ENCODE measurements around the gene VPS18. TPM values are rescaled to one million over a fixed set of nuclear protein-coding genes. Genes with fewer than 3 reads are reported as not detected.
A peak's percentile ranks its signal among the peaks of the same experiment; 100 is the strongest.

The VPS18 gene
- polyA plus RNA-seq, 1 donor = 19.5 TPM

GRCh38 chr15:40900256-40901052 is 6.2 kb downstream of the VPS18 start:
- H3K36me3 ChIP-seq (ENCODE audit: control insufficient read depth, insufficient read depth, low read length) = peaks cover 63% of the 10 kb centered on the region
- no CpG with 5 or more reads among the region's 36 CpGs for WGBS (ENCODE audit: insufficient coverage, low lambda C conversion rate)
- DNase-seq = no peak

GRCh38 chr15:40901053-40901443 is 6.8 kb downstream of the VPS18 start:
- Histone ChIP-seq H3K36me3 (ENCODE audit: control insufficient read depth, insufficient read depth, low read length) (peaks cover 59% of the 10 kb centered on the region), H3K4me1 (ENCODE audit: control insufficient read depth, insufficient read depth, low read length) (peaks cover 13% of the 10 kb centered on the region)
- WGBS (ENCODE audit: insufficient coverage, low lambda C conversion rate) = no CpG with 5 or more reads among the region's 5 CpGs

More at GRCh38 chr15:40900256-40901052, 6.2 kb downstream of the VPS18 start:
- no peaks in the 10 kb centered on the region for H3K27me3 ChIP-seq (ENCODE audit: control insufficient read depth, insufficient read depth, low read length)
- H3K9me3 ChIP-seq (ENCODE audit: control insufficient read depth, low read depth, low read length) = no peaks in the 10 kb centered on the region
- no peak overlapping the region for H3K27ac ChIP-seq (ENCODE audit: low read length)
- H3K4me3 ChIP-seq (ENCODE audit: low read length) = no peak overlapping the region
- H3K4me1 ChIP-seq (ENCODE audit: control insufficient read depth, insufficient read depth, low read length) = peaks cover 13% of the 10 kb centered on the region

GRCh38 chr15:40902605-40903561 is 8.6 kb downstream of the VPS18 start:
- no CpG with 5 or more reads among the region's 33 CpGs for WGBS (ENCODE audit: insufficient coverage, low lambda C conversion rate)

More at GRCh38 chr15:40901053-40901443, 6.8 kb downstream of the VPS18 start:
- H3K4me3 ChIP-seq (ENCODE audit: low read length) = no peak overlapping the region
- H3K9me3 ChIP-seq (ENCODE audit: control insufficient read depth, low read depth, low read length) = no peaks in the 10 kb centered on the region
- H3K27me3 ChIP-seq (ENCODE audit: control insufficient read depth, insufficient read depth, low read length) = no peaks in the 10 kb centered on the region
- DNase-seq = no peak
- no peak overlapping the region for H3K27ac ChIP-seq (ENCODE audit: low read length)

GRCh38 chr15:40904552-40905201 is 10.4 kb downstream of the VPS18 start:
- H3K36me3 ChIP-seq (ENCODE audit: control insufficient read depth, insufficient read depth, low read length) = peaks cover 40% of the 10 kb centered on the region
- no peaks in the 10 kb centered on the region for H3K9me3 ChIP-seq (ENCODE audit: control insufficient read depth, low read depth, low read length)
- peaks cover 42% of the 10 kb centered on the region for H3K4me1 ChIP-seq (ENCODE audit: control insufficient read depth, insufficient read depth, low read length)
- no peak overlapping the region for H3K4me3 ChIP-seq (ENCODE audit: low read length)
- H3K27me3 ChIP-seq (ENCODE audit: control insufficient read depth, insufficient read depth, low read length) = no peaks in the 10 kb centered on the region
- WGBS (ENCODE audit: insufficient coverage, low lambda C conversion rate) = no CpG with 5 or more reads among the region's 7 CpGs
- no peak for DNase-seq
- H3K27ac ChIP-seq (ENCODE audit: low read length) = no peak overlapping the region

More at GRCh38 chr15:40902605-40903561, 8.6 kb downstream of the VPS18 start:
- Histone ChIP-seq H3K27ac (ENCODE audit: low read length) (no peak overlapping the region), H3K4me1 (ENCODE audit: control insufficient read depth, insufficient read depth, low read length) (peaks cover 28% of the 10 kb centered on the region), H3K4me3 (ENCODE audit: low read length) (no peak overlapping the region), H3K27me3 (ENCODE audit: control insufficient read depth, insufficient read depth, low read length) (no peaks in the 10 kb centered on the region), H3K36me3 (ENCODE audit: control insufficient read depth, insufficient read depth, low read length) (peaks cover 56% of the 10 kb centered on the region), H3K9me3 (ENCODE audit: control insufficient read depth, low read depth, low read length) (no peaks in the 10 kb centered on the region)
- no peak for DNase-seq

- WGBS (ENCODE audit: insufficient coverage, low lambda C conversion rate) = no CpG with 5 or more reads among the region's 36 CpGs
- peaks cover 50% of the 10 kb centered on the region for H3K4me1 ChIP-seq (ENCODE audit: control insufficient read depth, insufficient read depth, low read length)
- H3K4me3 ChIP-seq (ENCODE audit: low read length) = peak overlapping the region; percentile 54
These were observed 12.1 kb downstream of the VPS18 start for GRCh38 chr15:40906091-40906990.

GRCh38 chr15:40906991-40907802 is 12.9 kb downstream of the VPS18 start:
- Histone ChIP-seq H3K4me3 (ENCODE audit: low read length) (peak overlapping the region; percentile 54), H3K27me3 (ENCODE audit: control insufficient read depth, insufficient read depth, low read length) (no peaks in the 10 kb centered on the region), H3K36me3 (ENCODE audit: control insufficient read depth, insufficient read depth, low read length) (peaks cover 24% of the 10 kb centered on the region), H3K9me3 (ENCODE audit: control insufficient read depth, low read depth, low read length) (no peaks in the 10 kb centered on the region), H3K27ac (ENCODE audit: low read length) (peak overlapping the region; percentile 92), H3K4me1 (ENCODE audit: control insufficient read depth, insufficient read depth, low read length) (peaks cover 50% of the 10 kb centered on the region)
- WGBS (ENCODE audit: insufficient coverage, low lambda C conversion rate) = no CpG with 5 or more reads among the region's 22 CpGs
- no peak for DNase-seq

More at GRCh38 chr15:40906091-40906990, 12.1 kb downstream of the VPS18 start:
- Histone ChIP-seq H3K27ac (ENCODE audit: low read length) (peak overlapping the region; percentile 92), H3K27me3 (ENCODE audit: control insufficient read depth, insufficient read depth, low read length) (no peaks in the 10 kb centered on the region), H3K9me3 (ENCODE audit: control insufficient read depth, low read depth, low read length) (no peaks in the 10 kb centered on the region), H3K36me3 (ENCODE audit: control insufficient read depth, insufficient read depth, low read length) (peaks cover 24% of the 10 kb centered on the region)
- DNase-seq = peak; percentile 92 to 93

- H3K4me1 ChIP-seq (ENCODE audit: control insufficient read depth, insufficient read depth, low read length) = peaks cover 50% of the 10 kb centered on the region
- peaks cover 15% of the 10 kb centered on the region for H3K36me3 ChIP-seq (ENCODE audit: control insufficient read depth, insufficient read depth, low read length)
- peak overlapping the region; percentile 92 for H3K27ac ChIP-seq (ENCODE audit: low read length)
- WGBS (ENCODE audit: insufficient coverage, low lambda C conversion rate) = no CpG with 5 or more reads among the region's 7 CpGs
- H3K4me3 ChIP-seq (ENCODE audit: low read length) = no peak overlapping the region
- no peaks in the 10 kb centered on the region for H3K9me3 ChIP-seq (ENCODE audit: control insufficient read depth, low read depth, low read length)
- H3K27me3 ChIP-seq (ENCODE audit: control insufficient read depth, insufficient read depth, low read length) = no peaks in the 10 kb centered on the region
- DNase-seq = peak in 1 of 2 donors; percentile 61
These were observed 13.8 kb downstream of the VPS18 start for GRCh38 chr15:40908095-40908494.

- DNase-seq = no peak
- H3K4me3 ChIP-seq (ENCODE audit: low read length) = no peak overlapping the region
- H3K27me3 ChIP-seq (ENCODE audit: control insufficient read depth, insufficient read depth, low read length) = no peaks in the 10 kb centered on the region
- H3K9me3 ChIP-seq (ENCODE audit: control insufficient read depth, low read depth, low read length) = no peaks in the 10 kb centered on the region
- no peak overlapping the region for H3K27ac ChIP-seq (ENCODE audit: low read length)
- WGBS (ENCODE audit: insufficient coverage, low lambda C conversion rate) = 60% methylated on average over 2 of the region's 17 CpGs
- peaks cover under 1% of the 10 kb centered on the region for H3K36me3 ChIP-seq (ENCODE audit: control insufficient read depth, insufficient read depth, low read length)
- peaks cover 46% of the 10 kb centered on the region for H3K4me1 ChIP-seq (ENCODE audit: control insufficient read depth, insufficient read depth, low read length)
These were observed 15.7 kb downstream of the VPS18 start for GRCh38 chr15:40909662-40910630.

Data from large intestine (tissue), 3 donors.